ENCODE data around the gene IL31.

Gene IL31

GRCh38 chr12:122126713-122127597 lies 47.1 kb downstream of the IL31 start:
- no peak for DNase-seq

GRCh38 chr12:122126342-122126635 lies 47.7 kb downstream of the IL31 start:
- no peak for DNase-seq

- no peak for DNase-seq
Measured at GRCh38 chr12:122125452-122126341, 48.3 kb downstream of the IL31 start.

- no peak for DNase-seq
Measured at GRCh38 chr12:122124370-122124769, 49.7 kb downstream of the IL31 start.

- DNase-seq, result no peak
Measured at GRCh38 chr12:122123761-122124145, 50.3 kb downstream of the IL31 start.

GRCh38 chr12:122123051-122123760 lies 50.8 kb downstream of the IL31 start:
- DNase-seq, result peak; percentile 47 to 60
